BLaER1 (cell line): ENCODE measurements around the gene KRT86.
"Not testable (repeated sequence)": the region's sequence is repeated elsewhere in the genome, so short reads cannot be mapped to it uniquely, and the experiment has no call there.

Experiments
- H3K27ac ChIP-seq: shearing (Covaris generic); formaldehyde crosslinking; 2 replicates; pipeline ENCODE4 v1.8.1; 2022
- H3K27me3 ChIP-seq: shearing (Covaris generic); formaldehyde crosslinking; 2 replicates; pipeline ENCODE4 v1.8.1; 2022
- H3K36me3 ChIP-seq: shearing (Covaris generic); formaldehyde crosslinking; 2 replicates; pipeline ENCODE4 v1.8.1; 2022
- H3K4me1 ChIP-seq: shearing (Covaris generic); formaldehyde crosslinking; 2 replicates; pipeline ENCODE4 v1.8.1; 2022
- H3K4me2 ChIP-seq: shearing (Covaris generic); formaldehyde crosslinking; 2 replicates; pipeline ENCODE4 v1.8.1; 2022
- H3K4me3 ChIP-seq: shearing (Covaris generic); formaldehyde crosslinking; 2 replicates; pipeline ENCODE4 v1.8.1; 2022
- H3K9ac ChIP-seq: shearing (Covaris generic); formaldehyde crosslinking; 2 replicates; pipeline ENCODE4 v1.8.1; 2022
- H3K9me3 ChIP-seq: shearing (Covaris generic); formaldehyde crosslinking; 2 replicates; pipeline ENCODE4 v1.8.1; 2022
- H4K20me1 ChIP-seq: shearing (Covaris generic); formaldehyde crosslinking; 2 replicates; pipeline ENCODE4 v1.8.1; 2022
- Cebpa-rat ChIP-seq: shearing (Covaris generic); IDR thresholded peaks from 2 replicates; pipeline ENCODE4 v1.8.1; 2022

The KRT86 gene

DNA sequence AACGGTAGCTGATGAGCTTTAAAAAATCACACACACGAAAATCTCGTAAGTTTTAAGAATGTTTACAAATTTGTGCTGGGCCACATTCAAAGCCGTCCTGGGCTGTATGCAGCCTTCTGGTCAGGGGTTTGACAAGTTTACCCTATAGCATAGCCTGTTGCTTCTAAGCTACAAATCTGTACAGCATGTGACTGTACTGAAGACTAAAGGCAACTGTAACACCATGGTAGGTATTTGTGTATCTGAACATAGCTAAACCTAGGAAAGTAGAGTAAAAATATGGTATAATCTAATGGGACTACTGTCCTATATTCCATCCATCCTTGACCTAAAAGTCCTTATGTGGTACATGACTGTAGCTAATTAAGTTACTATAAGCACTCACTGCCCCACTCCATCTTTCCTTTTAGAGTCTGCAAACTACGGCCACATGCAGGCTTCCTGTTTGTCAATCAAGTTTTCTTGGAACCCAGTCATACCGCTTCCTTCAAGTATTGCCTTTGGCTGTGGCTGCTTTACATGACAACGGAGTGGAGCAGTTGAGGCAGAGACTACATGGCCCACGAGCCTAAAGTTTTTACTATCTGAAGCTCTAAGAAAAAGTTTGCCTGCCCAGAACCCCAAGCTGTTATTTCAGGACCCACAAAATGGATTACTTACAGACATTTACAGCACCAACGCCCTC lies 22.9 kb upstream of the KRT86 start:
- Histone ChIP-seq H3K27ac (no peak overlapping the region), H3K36me3 (no peaks in the 10 kb centered on the region), H3K9me3 (no peaks in the 10 kb centered on the region), H3K9ac (no peak overlapping the region), H3K27me3 (peaks cover 20% of the 10 kb centered on the region), H4K20me1 (no peaks in the 10 kb centered on the region), H3K4me3 (no peak overlapping the region), H3K4me2 (no peak overlapping the region), H3K4me1 (0 out of 2 replicates have a peak, but pooled peaks cover 6% of the 10 kb centered on the region)
- no peak for TF ChIP-seq Cebpa-rat

DNA sequence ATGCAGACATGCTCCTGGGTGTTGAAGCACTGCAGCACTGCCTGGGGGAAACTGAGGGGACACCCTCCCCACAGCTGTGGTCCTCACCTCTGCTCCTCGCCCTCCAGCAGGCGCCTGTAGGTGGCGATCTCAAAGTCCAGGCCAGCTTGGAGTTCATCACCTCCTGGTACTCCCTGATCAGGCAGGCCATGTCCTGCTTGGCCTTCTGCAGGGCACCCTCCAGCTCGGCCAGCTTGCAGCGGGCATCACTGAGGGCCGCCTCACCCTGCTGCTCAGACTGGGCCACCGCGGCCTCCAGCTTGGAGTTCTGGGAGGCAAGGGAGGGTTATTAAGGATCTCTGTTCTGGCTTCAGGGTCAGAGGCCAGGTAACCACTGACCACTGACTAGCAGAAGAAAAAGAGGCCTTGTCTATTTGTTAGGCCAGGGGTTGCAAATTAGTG lies 22.2 kb upstream of the KRT86 start:
- not testable (repeated sequence) for H3K4me1 ChIP-seq, H4K20me1 ChIP-seq, H3K4me2 ChIP-seq, H3K36me3 ChIP-seq, H3K9me3 ChIP-seq, H3K4me3 ChIP-seq, H3K27ac ChIP-seq, H3K9ac ChIP-seq
- peaks cover 20% of the 10 kb centered on the region for H3K27me3 ChIP-seq

DNA sequence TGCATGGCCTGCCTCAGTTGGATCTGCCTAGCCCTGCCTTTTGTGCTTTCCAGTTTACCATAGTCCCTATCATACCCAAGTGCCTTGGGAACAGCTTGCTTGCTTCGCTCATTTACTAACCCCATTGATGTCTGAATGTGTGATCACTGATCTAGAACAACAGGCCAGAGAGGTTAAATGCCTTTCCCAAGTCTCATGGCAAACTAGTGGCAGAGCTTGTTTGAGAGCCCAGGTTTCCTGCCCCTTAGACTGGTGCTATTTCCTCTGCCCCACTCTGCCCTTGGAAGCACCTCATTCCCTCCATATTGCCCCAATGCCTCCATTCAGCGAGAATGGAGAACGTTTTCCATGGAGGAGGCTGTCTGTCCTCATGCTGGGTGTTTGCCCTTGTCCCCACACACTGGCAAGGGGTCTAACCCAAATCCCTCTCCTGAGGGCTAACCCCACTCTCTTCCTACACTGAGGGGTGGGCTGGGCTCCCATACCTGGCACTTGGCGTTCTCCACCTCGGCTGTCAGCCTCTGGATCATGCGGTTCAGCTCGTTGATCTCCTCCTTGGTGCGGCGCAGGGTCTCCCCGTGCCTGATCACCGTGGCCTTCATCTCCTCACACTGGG lies 21.6 kb upstream of the KRT86 start:
- 0 out of 2 replicates have a peak, but pooled peaks cover 5% of the 10 kb centered on the region for H3K4me1 ChIP-seq
- no peak overlapping the region for H3K4me3 ChIP-seq
- H3K27me3 ChIP-seq, result peaks cover 20% of the 10 kb centered on the region
- H3K27ac ChIP-seq, result no peak overlapping the region
- H3K36me3 ChIP-seq, result no peaks in the 10 kb centered on the region
- no peak for TF ChIP-seq Cebpa-rat
- H3K4me2 ChIP-seq, result no peak overlapping the region
- no peak overlapping the region for H3K9ac ChIP-seq
- H3K9me3 ChIP-seq, result no peaks in the 10 kb centered on the region
- no peaks in the 10 kb centered on the region for H4K20me1 ChIP-seq

DNA sequence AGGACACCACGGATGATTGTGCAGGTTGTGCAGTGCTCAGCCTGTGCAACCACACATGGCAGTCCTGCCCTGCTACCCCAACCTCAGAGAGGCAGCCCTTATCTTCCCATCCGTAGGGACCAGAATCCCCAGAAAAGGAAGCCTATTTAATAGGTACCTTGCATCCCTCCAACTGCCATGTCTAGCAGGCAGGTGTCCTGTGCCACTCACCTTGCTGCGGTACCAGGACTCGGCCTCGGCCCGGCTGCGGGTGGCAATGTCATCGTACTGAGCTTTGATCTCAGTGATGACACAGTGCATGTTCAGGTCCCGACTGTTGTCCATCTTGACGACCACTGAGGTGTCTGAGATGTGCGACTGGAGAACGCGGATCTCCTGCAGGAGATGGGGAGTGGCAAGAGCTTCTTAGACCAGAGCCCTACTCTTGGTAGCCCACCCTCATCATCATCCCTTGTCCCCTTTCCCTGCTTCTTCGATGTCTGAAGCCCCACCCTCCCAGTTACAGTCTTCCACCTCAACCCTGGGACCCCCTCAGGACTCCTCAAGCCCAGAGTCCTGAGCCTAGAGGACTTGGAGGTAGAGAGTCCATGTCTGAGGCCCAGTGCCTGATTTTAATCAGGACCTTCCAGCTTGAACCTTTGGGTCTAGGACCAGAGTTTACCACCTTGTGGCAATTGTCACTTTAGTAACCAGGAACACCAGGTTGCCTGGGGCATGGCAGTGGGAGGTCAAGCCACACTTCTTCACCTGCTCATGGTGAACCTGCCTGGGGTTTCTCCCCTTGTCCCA lies 20.9 kb upstream of the KRT86 start:
- H3K4me1 ChIP-seq, result 0 out of 2 replicates have a peak, but pooled peaks cover 5% of the 10 kb centered on the region
- H3K9ac ChIP-seq, result no peak overlapping the region
- H3K36me3 ChIP-seq, result no peaks in the 10 kb centered on the region
- TF ChIP-seq Cebpa-rat, result no peak
- H3K4me2 ChIP-seq, result no peak overlapping the region
- H3K4me3 ChIP-seq, result no peak overlapping the region
- H3K27ac ChIP-seq, result no peak overlapping the region
- peaks cover 20% of the 10 kb centered on the region for H3K27me3 ChIP-seq
- no peaks in the 10 kb centered on the region for H3K9me3 ChIP-seq
- no peaks in the 10 kb centered on the region for H4K20me1 ChIP-seq

DNA sequence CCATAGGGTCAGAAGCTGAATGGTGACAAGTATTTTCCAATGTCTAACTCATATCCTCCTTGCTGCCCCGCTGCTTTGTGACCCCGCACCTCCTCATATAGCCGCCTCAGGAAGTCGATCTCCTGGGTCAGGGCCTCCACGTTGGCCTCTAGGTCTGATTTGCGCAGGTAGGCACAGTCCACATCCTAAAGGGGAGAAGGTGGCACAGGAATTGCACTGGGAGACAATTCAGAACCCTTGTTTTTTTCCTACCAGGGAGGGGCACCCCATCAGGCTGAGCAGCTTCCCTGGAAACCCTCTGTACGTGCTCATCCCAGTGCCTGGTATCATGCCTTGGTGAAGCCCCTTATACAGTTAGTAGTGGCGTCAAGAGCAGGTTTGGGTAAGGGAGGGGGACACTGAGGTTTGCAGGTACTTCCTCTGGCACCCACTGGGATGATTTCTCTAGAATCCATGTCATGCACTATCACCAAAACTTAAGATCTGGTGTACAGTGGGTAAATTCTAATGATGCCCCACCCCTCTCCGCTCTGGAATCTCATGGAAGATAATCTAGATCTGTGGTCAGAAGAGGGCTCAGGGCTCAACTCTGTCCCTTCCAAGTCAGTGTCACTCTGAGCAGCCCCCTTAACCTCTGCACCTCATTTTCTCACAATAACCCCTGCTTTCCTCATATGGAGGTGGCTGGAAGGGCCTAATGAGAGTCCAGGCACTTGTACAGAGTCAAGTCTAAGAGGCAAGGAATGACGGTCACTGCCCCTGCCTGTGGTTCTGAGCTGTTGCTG lies 20.1 kb upstream of the KRT86 start:
- H3K27ac ChIP-seq, result no peak overlapping the region

DNA sequence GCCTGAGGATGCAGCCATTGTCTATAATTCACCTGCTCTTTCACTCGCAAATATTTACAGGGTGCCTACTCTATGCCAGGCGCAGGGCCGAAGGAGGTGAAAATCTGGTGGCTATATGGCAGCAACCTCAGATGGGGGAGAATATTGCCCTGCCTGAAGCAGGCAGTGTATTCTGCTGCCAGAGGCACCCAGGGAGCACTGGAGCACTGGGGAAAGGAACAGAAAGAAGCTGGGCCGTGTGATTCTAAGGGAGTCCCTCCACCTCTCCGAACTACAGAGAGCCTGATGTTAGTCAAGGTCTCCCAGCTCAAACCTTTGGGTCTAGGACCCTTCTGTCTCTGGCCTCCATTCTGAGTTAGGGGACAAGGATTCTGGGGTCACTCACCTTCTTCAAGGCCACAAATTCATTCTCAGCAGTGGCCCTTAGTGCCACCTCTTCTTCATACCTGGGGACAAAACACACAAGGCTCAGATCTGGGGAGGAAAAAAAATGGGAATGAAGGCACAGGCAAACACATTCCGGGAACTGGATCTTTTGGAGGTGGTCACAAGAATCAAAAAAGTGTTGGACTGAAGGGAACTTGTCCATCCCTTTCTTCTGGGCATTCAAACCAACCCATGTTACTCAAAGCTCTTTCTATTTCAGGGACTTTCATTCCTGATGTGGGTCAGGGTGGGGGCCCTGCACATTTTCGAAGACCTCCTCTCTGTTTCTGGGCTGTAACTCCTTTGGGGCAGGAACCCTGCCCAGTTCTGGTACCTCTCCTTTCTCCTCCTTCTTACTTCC lies 19.3 kb upstream of the KRT86 start:
- H3K27me3 ChIP-seq, result peaks cover 8% of the 10 kb centered on the region; the same call in 1 of the 2 replicates
- H3K36me3 ChIP-seq, result no peaks in the 10 kb centered on the region
- TF ChIP-seq Cebpa-rat, result no peak
- no peaks in the 10 kb centered on the region for H3K9me3 ChIP-seq
- no peak overlapping the region for H3K4me2 ChIP-seq
- H3K9ac ChIP-seq, result no peak overlapping the region
- H4K20me1 ChIP-seq, result no peaks in the 10 kb centered on the region
- H3K27ac ChIP-seq, result no peak overlapping the region
- H3K4me3 ChIP-seq, result no peak overlapping the region
- peaks cover 13% of the 10 kb centered on the region for H3K4me1 ChIP-seq

More for the DNA sequence above, 20.1 kb upstream of the KRT86 start:
- no peaks in the 10 kb centered on the region for H3K36me3 ChIP-seq
- H3K9ac ChIP-seq, result no peak overlapping the region
- H3K9me3 ChIP-seq, result no peaks in the 10 kb centered on the region
- 0 out of 2 replicates have a peak, but pooled peaks cover 5% of the 10 kb centered on the region for H3K4me1 ChIP-seq
- no peaks in the 10 kb centered on the region for H4K20me1 ChIP-seq
- peaks cover 16% of the 10 kb centered on the region for H3K27me3 ChIP-seq
- no peak overlapping the region for H3K4me2 ChIP-seq
- TF ChIP-seq Cebpa-rat, result no peak
- no peak overlapping the region for H3K4me3 ChIP-seq

DNA sequence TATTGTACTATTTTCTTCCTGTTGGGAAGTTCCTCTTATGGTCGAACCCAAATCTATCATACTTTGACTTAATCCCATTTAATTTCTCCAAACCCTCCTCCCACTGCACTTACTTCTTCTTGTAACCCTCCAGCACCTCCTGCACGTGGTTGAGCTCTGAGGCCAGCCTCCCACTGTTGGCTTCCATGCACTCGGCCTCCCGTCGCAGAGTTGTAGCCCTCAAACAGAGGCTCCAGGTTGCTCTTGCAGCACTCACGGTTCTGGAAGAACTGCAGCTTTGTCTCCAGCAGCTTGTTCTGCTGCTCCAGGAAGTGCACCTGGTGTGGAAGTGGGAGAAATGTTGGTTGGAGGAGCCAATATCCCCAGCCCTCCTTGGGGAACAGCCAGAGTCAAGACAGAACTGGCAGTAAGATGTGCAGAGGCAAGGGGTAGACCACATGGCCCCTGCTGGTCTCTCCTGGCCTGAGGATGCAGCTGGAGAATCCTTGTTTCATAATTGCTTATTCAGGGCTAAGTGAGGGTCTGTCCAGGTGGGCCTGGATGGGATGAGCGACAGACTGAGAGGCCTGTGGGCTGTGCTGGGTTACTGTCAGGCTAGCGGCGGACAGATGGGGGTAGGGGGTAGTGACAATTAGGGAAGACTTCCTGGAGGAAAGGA lies 18.4 kb upstream of the KRT86 start:
- Histone ChIP-seq H3K9me3 (no peaks in the 10 kb centered on the region), H3K27ac (no peak overlapping the region), H3K27me3 (no peaks in the 10 kb centered on the region), H3K4me3 (no peak overlapping the region), H3K36me3 (no peaks in the 10 kb centered on the region), H3K4me1 (peaks cover 19% of the 10 kb centered on the region), H4K20me1 (no peaks in the 10 kb centered on the region), H3K9ac (no peak overlapping the region), H3K4me2 (no peak overlapping the region)
- TF ChIP-seq Cebpa-rat, result no peak

DNA sequence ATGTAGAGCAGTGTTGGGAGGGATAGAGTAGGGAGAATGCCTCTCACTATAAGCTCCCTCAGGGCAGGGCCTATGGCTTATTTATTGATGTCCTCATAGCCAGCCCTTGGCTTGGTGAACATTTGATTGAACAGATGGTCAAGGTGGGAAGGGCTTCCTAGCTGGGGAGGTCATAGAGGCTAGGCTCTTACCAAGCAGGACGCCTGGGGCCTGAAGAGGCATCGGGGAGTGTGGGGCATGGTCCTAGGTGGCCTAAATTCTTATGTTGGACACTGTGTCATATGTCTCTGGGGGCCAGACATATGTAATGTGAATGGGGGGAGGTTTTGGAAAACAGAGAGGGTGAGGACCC lies 17.9 kb upstream of the KRT86 start:
- no peak for TF ChIP-seq Cebpa-rat
- no peak overlapping the region for H3K4me2 ChIP-seq
- H3K4me1 ChIP-seq, result peaks cover 19% of the 10 kb centered on the region
- H3K9ac ChIP-seq, result no peak overlapping the region
- no peak overlapping the region for H3K27ac ChIP-seq
- no peaks in the 10 kb centered on the region for H3K9me3 ChIP-seq
- no peak overlapping the region for H3K4me3 ChIP-seq
- H3K36me3 ChIP-seq, result no peaks in the 10 kb centered on the region
- no peaks in the 10 kb centered on the region for H3K27me3 ChIP-seq
- H4K20me1 ChIP-seq, result no peaks in the 10 kb centered on the region
